Neural progenitor cell (in vitro differentiated cells): Measurements from ENCODE around the gene GP1BA.

ENCODE experiments used
- CTCF ChIP-seq: fragments of 200-600 bp; sonication (generic); IDR thresholded peaks from 2 replicates; pipeline ENCODE4 v1.5.1; 2017; ENCODE audit warnings: antibody characterized with exemption, mild to moderate bottlenecking
- EZH2 ChIP-seq: fragments of 200-600 bp; sonication (generic); IDR thresholded peaks from 2 replicates; pipeline ENCODE4 v1.6.1; 2017; ENCODE audit warnings: antibody characterized with exemption, mild to moderate bottlenecking, moderate library complexity
- EZH2phosphoT487 ChIP-seq: fragments of 200-600 bp; sonication (generic); IDR thresholded peaks from 2 replicates; pipeline ENCODE4 v1.6.1; 2017; ENCODE audit warnings: antibody characterized with exemption

- TF ChIP-seq CTCF (no peak), EZH2 (no peak), EZH2phosphoT487 (no peak)
These were observed 40.7 kb downstream of the GP1BA start for GRCh38 chr17:4972752-4973151.
